ENCODE data around the gene SPINK1.
A peak's percentile ranks its signal among the peaks of the same experiment; 100 is the strongest.
"Not testable (repeated sequence)": the region's sequence is repeated elsewhere in the genome, so short reads cannot be mapped to it uniquely, and the experiment has no call there.

Gene SPINK1

DNA sequence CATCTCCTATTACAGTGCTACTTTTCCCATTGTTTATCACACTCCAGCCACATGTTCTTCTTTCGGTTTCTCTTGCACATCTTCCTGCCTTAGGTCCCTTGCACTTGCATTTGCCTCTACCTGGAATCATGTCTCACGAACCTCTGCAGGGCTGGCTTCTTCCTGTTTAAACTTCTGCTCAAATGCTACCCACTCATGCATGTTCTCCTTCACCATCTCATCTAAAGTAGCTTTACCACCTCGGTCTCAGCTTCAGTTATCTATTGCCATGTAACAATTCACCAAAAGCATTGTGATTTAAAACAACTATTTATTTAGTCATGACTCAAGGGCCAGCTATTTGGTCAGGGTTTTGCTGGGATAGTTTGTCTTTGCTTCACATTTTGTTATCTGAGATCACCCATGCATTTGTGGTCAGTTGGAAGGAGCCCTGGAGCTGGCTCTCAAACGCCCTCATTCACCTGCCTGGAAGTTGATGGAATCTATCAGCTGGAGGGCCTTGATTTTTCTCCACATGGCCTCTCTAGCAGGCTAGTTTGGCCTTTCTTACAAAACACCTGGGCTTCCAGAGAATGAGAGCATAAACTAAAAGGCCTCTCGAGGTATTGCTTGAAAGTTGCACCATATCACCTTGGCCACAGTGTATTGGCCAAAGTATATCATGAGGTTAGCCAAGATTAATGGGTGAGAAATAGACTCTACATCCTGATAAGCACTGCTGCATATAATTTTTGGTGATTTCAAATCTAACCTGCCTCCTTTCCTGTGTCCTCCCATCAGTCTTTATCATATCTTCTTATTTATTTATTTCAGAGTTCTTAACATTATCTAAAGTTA, 21.4 kb downstream of the SPINK1 start:
- DNase-seq (ENCODE audit: low spot score): no peak

DNA sequence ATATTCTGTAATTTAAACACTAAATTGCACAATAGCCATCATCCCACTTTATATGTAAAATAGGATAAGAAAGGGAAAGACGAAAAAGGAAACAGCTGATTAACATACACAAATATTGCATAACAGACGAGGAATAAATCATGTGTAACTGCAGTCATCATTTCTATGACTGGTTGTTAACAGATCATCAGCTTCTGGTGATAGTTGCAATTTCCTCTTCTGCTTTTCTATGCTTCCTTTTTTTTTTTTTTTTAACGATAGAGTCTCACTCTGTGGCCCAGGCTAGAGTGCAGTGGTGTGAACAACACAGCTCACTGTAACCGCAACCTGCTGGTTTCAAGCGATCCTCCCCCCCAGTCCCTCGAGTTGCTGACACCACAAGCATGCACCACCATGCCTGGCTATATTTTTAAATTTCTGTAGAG, 26.4 kb downstream of the SPINK1 start:
- no peak for DNase-seq (ENCODE audit: low spot score)

DNA sequence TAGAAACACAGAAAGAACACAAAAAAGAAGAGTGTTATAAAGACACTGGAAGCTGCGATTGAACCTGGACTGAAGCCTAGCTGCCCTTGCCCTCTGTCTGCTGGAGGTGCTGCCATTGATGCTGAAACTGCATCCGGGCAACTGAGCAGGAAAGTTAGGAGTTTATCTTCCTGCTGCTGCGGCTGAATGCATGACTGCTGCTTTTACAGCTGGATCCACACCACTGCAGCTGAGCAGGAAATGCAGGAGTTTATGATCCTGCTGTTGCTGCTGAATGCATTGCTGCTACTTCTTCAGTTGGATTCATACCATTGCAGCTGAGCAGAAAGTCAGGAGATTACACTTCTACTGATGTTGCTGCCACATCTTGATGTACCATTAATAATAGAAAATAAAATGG, 27.1 kb downstream of the SPINK1 start:
- DNase-seq (ENCODE audit: low spot score): no peak

DNA sequence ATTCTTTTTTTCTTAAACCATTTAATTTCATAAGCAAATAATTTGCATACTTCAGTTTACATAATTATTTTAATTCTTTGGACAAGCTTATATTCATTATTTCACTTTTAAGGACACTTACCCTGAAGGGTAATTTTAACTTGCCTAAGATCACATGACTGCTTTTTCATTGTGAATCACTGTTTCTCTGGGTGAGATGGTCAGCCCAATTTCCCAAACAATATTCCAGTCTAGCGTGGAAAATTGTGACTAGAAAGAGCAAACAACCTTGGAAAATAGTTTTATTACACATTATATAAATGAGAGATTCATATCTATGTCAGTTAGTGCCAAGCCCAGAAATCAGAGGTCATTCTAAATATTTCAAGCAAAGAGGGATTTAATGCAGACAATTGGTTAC, 27.5 kb downstream of the SPINK1 start:
- DNase-seq (ENCODE audit: low spot score): no peak

DNA sequence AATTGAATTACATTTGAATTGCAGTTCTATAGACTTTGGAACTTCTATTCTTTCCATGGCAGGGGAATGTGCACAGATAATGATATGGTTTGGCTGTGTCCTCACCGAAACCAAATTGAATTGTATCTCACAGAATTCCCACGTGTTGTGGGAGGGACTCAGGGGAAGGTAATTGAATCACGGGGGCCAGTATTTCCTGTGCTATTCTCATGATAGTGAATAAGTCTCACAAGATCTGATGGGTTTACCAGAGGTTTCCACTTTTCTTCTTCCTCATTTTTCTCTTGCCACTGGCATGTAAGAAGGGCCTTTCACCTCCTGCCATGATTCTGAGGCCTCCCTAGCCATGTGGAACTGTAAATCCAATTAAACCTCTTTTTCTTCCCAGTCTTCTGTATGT, 28.3 kb downstream of the SPINK1 start:
- not testable (repeated sequence) for DNase-seq (ENCODE audit: low spot score)

DNA sequence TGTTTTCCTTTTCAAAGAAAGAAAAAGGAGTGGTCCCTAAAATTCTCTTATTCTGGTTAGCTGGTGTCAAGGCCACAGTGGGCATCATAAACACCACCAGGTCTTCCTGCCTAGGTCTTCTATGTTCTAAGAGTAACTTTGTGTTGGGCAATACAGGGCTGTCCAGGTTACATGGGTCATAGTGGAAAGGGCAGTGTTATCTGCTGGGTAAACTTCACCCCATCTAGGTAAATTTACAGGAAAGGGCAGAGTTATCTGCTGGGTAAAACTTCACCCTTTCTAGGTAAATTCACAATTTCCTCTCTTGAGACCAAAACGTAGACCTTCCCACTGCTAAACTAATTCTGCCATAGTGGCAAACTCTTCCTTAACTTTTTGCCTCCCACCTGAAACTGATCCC, 30.0 kb downstream of the SPINK1 start:
- no peak for DNase-seq (ENCODE audit: low spot score)

DNA sequence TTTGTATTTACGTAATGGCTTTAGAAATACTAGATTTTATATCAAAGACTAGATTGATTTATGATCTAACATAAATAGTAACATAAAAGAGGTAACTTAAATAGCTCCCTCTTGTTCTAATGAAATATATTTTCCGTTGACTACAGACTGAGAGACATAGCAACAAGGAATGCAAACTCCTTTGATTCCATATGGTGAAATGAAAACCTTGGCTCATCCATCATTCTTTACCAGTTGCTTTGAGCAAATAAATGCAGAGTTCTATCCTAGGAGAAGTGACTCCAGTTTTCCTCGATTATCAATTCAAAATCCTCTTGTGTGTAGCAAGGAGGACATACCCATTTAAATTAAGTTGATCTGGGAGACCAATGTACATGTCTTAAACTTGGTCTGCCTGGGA, 31.0 kb downstream of the SPINK1 start:
- no peak for DNase-seq (ENCODE audit: low spot score)

DNA sequence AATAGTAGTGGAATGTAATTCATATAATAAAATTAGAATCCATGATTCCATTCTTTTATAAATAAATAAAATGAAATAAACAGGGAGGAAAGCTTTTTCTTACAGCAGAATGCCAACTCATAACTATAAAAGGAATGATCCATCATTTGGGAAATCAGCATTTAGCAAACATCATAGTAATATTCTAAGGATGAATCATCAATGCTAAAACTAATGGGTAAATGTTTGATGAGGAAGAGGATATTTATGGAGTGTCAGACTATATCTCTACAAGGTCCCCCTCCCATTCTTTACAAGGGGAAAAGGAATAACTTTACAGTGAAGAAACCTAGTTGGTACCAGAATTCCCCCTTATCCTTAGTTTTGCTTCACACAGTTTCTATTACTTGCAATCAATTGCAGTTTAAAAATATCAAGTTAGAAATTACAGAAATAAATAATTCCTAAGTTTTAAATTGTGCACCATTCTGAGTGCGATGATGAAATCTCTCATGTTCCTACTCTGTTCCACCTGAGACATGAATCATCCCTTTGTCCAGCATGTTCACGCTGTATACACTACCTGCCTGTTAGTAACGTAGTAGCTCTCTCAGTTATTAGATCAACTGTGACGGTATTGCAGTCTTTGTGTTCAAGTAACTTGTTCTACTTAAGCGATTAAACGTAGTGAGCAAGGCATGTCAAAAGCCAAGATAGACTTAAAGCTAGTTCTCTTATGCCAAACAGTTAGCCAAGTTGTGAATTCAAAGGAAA, 34.7 kb downstream of the SPINK1 start:
- no peak for DNase-seq (ENCODE audit: low spot score)

DNA sequence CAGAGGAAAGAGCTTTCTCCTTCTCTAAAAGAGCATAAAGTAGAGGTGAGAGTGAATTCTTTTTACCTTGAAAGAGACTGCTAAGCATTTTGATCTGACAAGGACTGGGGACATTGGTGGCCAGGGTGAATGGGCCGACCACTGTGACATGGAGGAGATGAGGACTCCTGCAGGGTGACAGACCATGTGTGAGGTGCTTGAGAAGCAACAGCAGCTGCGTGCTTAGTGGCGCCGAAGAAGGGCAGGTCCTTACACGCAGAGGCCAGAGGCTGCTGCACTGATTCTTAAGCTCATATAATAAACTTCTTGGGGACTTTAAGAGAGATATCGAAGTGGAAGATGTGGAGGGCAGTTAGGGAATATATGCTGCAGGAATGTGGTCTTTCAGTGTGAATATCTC, 40.3 kb downstream of the SPINK1 start:
- no peak for DNase-seq (ENCODE audit: low spot score)

DNA sequence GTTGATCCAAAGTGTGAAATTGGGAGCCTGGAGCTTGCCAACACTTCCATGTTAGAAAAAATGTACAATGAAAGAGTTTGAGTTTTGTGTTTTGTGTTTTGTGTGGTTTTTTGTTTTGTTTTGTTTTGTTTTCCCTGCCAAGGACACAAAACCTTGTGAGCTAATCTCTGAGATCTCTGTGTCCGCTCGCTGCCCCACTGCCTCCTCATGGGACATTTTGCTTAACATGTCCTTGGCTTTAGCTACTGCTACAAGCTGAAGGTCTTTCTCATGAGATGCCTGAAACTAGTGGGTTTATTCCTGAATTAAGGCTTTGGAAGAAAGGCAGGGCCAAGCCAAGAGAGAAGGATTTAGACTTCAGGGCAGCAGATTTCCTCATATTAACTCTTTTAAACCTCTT, 41.7 kb downstream of the SPINK1 start:
- no peak for DNase-seq (ENCODE audit: low spot score)

DNA sequence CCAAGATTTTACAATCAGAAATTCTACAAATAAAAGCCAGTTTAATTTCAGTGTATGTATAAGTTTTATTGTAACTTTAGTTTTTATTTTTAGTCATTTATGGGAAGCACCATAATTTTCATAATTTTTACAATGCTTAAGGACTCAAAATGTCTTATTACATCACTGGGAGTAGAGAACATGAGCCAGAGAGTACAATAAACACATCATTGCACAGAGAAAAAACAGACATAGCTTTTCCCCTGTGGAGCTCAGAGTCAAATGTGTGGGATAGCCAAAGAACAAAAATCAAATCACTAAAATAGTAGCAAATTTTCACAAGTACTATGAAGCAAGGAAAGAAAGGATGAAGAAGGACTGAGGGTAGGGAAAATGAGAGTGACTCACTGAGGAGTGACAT, 43.4 kb downstream of the SPINK1 start:
- DNase-seq (ENCODE audit: low spot score): no peak

DNA sequence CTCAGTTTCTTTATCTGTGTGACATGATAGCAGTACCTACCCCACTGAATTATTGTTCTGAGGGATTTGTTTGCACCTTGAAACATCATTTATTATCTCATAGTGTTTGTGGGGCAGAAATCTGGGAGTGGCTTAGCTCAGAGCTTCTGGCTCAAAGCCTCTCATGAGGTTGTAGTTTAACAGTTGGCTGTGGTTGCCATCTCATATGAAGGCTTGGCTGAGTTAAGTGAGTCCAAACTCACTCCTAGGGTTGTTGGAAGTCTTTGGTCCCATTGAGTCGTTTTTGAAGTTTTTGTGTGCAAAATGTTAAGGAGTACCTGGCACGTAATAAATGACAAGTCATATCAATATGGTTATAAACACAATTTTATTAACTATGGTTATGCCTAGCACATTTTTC, 45.3 kb downstream of the SPINK1 start:
- no peak for DNase-seq (ENCODE audit: low spot score)

DNA sequence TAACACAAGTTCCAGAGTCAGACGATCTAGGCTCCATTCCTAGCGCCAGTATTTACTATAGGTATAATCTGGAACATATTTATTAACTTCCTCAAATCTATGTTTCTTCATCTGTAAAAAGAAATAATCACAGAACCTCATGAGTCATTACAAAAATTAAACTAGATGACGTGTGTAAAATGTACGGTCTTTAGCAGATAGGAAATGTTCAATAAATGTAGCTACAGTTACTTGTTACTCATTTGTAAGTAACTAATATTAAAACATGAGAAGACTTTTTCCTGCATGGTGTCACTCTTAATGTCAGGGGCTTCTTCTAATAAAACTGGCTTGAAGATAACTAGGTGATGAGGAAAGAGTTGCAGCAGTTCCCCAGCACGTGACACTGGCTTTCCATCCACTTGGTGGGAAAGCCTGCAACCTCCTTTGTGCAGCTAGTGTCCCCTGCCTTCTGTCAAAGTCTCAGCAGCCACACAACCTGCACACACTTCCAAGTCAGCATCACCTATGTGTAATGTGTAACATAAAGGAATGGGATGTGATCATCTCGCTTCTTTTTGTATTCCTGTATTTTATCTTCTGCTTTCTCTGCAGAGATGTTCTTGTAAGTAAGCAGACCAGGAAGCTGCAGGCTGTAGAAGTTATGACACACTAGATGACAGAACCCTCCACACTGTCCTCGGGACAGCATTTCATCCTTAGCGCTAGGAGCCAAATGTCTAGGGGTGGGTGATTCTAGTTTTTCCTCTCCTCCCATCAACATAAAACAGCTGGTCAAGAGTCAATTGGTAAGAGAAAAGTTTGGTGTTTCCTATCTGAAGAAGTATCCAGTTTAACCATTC, 47.1 kb downstream of the SPINK1 start:
- DNase-seq (ENCODE audit: low spot score): no peak

DNA sequence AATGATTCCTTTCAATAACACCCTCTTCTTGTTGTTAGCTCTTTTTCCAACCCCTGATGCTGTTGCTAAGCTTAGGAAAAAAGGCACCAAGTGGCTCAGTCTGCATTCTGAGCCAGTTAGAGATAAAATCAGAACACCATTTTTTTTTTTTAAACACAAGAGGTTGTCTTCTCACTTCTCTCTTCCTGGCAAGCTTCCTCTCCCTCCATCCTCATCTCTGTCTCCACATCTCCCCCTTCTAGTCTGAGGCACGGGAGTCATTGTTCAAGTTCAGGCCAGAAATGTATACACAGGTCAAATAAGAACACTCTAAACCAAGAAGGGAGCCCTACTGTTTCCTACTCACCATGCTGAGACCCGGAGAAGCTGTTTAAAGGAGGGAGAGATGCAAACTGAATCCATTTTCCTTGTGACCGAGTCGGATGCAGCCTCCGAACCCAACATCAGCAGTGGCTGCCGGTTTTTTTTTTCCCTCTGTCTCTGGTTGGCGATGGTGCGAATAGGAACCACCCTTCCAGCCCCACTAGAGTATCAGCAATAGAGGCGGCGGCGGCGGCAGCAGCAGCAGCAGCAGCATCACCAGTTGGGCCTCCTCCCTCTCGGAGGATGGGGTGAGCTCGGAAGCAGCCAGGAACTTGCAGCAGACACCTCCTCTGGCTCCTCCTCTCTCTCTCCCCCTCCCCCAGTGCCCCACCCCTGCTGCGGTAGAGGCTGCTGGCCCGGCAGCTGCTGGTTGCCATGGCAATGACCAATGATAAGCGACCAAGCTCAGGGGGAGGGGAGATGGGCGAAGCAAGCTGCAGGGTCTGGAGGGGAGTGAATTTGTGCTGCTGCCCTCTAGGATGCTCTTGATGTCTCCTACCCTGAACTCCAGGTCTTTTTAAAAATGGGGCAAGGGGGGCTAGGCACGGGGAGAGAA, 49.1 kb downstream of the SPINK1 start, which contains the start of gene JAKMIP2:
Gene JAKMIP2, minus strand, starts transcription at position 619 of the 919 bp plus-strand sequence. CDS start 110,922 bp downstream, outside the sequence.
- peak; percentile 89 for DNase-seq (ENCODE audit: low spot score)

DNA sequence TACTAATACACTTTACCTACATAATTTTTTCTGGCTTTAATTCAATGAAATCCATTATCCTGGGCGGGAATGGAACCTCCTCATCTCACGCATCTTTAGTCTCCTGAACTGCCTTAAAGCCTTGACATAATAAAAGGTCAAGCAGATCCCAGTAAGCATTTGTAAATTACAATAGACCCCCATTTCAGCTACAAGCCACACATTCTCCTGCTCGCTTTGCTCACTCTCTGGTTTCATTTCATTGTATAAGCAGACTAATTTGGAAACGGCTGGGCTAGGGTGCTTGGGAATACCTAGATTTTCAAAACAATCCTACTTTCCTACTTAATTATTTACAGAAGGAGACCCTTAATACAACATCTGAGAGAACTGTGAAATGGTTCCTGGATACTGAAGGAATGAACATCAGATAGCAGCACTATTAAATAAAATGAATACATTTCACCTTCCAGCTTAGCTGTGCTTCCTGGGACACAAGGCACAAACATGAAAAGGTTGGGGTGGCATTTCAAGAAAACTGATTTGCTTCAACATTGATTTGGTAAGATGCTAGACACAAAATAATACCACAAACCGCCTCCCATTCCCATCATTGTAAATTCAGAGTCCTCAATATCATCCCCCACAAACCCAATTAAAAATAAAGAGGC, 50.4 kb downstream of the SPINK1 start:
- no peak for DNase-seq (ENCODE audit: low spot score)

DNA sequence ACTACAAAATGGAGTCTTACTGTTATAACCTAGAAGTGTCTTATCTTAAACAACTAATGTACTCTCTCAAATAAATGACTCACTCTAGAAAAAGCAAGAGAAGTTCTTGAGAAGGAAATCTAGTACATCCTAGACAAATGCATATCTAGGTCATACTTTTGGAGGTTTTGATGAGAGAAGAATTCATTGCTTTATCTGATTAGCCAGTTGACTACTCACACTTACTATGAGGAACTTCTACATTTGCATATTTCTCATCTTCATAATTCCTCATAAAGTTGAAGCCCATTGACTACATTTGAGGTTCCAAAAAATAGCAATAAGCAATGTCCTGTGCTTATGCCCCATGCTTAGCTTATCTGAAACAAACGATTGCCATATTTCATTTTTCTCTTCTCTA, 51.8 kb downstream of the SPINK1 start:
- DNase-seq (ENCODE audit: low spot score): no peak

DNA sequence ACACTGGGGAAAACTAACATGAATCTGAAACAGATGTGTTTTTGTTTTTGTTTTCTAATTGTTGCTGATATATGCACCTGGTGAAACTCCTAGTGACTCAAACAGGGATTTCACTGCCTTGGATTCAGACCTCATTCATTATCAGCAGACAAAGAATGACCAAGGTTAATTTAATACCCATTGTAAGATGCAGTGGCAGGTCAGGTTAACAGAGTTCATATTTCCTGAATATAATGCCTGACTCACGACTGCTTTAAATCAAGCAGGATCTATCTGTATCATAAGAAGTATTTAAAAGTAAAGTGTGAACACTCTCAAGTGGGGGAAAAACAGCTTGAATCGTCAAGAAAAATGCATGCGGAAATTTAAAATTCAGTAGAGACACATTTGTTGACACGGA, 54.5 kb downstream of the SPINK1 start:
- no peak for DNase-seq (ENCODE audit: low spot score)
